PC-3 (cell line): ENCODE results near the gene OPTN. TPM values are rescaled to one million over a fixed set of nuclear protein-coding genes. Genes with fewer than 3 reads are reported as not detected.
"Not testable (repeated sequence)": the region's sequence is repeated elsewhere in the genome, so short reads cannot be mapped to it uniquely, and the experiment has no call there.

ENCODE experiments used
- ATAC-seq: fragments of 200-7000 bp; cut with Tn5 transposase; 2 replicates; pipeline ENCODE4 v1.9.1; 2020; ENCODE audit warnings: mild to moderate bottlenecking, moderate library complexity
- Bru-seq: library from RNA; stranded (reverse); fragments of 400-500 nt; gene quantifications from one replicate; lab custom pipeline; 2021; lab: Mats Ljungman, UMichigan
- BruChase-seq, 2 experiments: library from RNA; stranded (reverse); fragments of 400-500 nt; gene quantifications; one replicate each; lab custom pipeline; 2021; lab: Mats Ljungman, UMichigan
- BruUV-seq: library from RNA; stranded (reverse); fragments of 400-500 nt; replicated peaks from 2 replicates; lab custom pipeline; 2021; lab: Mats Ljungman, UMichigan
- CTCF ChIA-PET: fragments of 300-600 bp; sonication (Branson Sonifier 250); formaldehyde crosslinking; loops from one replicate; lab custom pipeline; 2022; ENCODE audit warnings: antibody characterized with exemption; lab: Charles Lee
- POLR2A ChIA-PET: fragments of 300-600 bp; sonication (Branson Sonifier 250); formaldehyde crosslinking; loops from one replicate; lab custom pipeline; 2022; ENCODE audit warnings: antibody characterized with exemption; ENCODE audit not compliant: unreplicated experiment; lab: Charles Lee
- DNase-seq: peaks from one replicate; pipeline ENCODE4 v3.0.0-alpha.2; 2015
- H2AFZ ChIP-seq: fragments of 300-600 bp; sonication (generic); 2 replicates; pipeline ENCODE4 v1.6.0; 2016; ENCODE audit warnings: antibody characterized with exemption, low read length
- H3F3A ChIP-seq: fragments of 300-600 bp; sonication (generic); one replicate; pipeline ENCODE4 v1.6.0; 2017; ENCODE audit warnings: antibody characterized with exemption, low read length, control low read depth, mild to moderate bottlenecking; ENCODE audit not compliant: unreplicated experiment
- H3K27ac ChIP-seq: fragments of 300-600 bp; sonication (generic); 2 replicates; pipeline ENCODE4 v1.5.1; 2016; ENCODE audit warnings: mild to moderate bottlenecking, low read length
- H3K27me3 ChIP-seq: fragments of 300-600 bp; sonication (generic); 2 replicates; pipeline ENCODE4 v1.6.1; 2016; ENCODE audit warnings: low read length, mixed read lengths
- H3K36me3 ChIP-seq: fragments of 300-600 bp; sonication (generic); 2 replicates; pipeline ENCODE4 v1.6.1; 2016; ENCODE audit warnings: low read depth, mixed run types, low read length, mixed read lengths
- H3K4me1 ChIP-seq: fragments of 300-600 bp; sonication (generic); 2 replicates; pipeline ENCODE4 v1.5.1; 2016; ENCODE audit warnings: low read length; ENCODE audit not compliant: insufficient read depth
- H3K4me2 ChIP-seq: fragments of 300-600 bp; sonication (generic); 2 replicates; pipeline ENCODE4 v1.6.0; 2016; ENCODE audit warnings: low read length
- H3K4me3 ChIP-seq: fragments of 300-600 bp; sonication (generic); 2 replicates; pipeline ENCODE4 v1.5.1; 2016; ENCODE audit warnings: mild to moderate bottlenecking, low read length, mixed read lengths
- H3K79me2 ChIP-seq: fragments of 300-600 bp; sonication (generic); 2 replicates; pipeline ENCODE4 v1.6.1; 2017; ENCODE audit warnings: low read length, mixed read lengths
- H3K9ac ChIP-seq: fragments of 300-600 bp; sonication (generic); 2 replicates; pipeline ENCODE4 v1.6.0; 2016; ENCODE audit warnings: mild to moderate bottlenecking, low read length
- H3K9me2 ChIP-seq: fragments of 300-600 bp; sonication (generic); replicated peaks from 2 replicates; pipeline ENCODE4 v1.6.1; 2016; ENCODE audit warnings: mixed run types, low read length, mixed read lengths
- H3K9me3 ChIP-seq: fragments of 300-600 bp; sonication (generic); 2 replicates; pipeline ENCODE4 v1.6.1; 2016; ENCODE audit warnings: low read length, mixed read lengths
- H4K20me1 ChIP-seq: fragments of 300-600 bp; sonication (generic); 2 replicates; pipeline ENCODE4 v1.6.1; 2016; ENCODE audit warnings: low read length, mixed read lengths
- CTCF ChIP-seq: fragments of 300-600 bp; sonication (generic); conservative IDR thresholded peaks from 2 replicates; pipeline ENCODE4 v1.5.1; 2017; ENCODE audit warnings: antibody characterized with exemption, low read depth, mild to moderate bottlenecking, low read length
- EZH2 ChIP-seq: fragments of 300-600 bp; sonication (generic); IDR thresholded peaks from one replicate; pipeline ENCODE4 v1.6.1; 2017; ENCODE audit warnings: antibody characterized with exemption, mild to moderate bottlenecking, low read length; ENCODE audit not compliant: unreplicated experiment
- EZH2phosphoT487 ChIP-seq: fragments of 300-600 bp; sonication (generic); IDR thresholded peaks from 2 replicates; pipeline ENCODE4 v1.6.1; 2018; ENCODE audit warnings: mild to moderate bottlenecking, antibody characterized with exemption, low read length, borderline replicate concordance
- intact Hi-C: fragments of 100-400 bp; cut with micrococcal nuclease; formaldehyde crosslinking; loops from 2 replicates; pipeline ENCODE4 v1.9.0; 2023
- long read RNA-seq: library from polyadenylated mRNA; unstranded; transcript quantifications from one replicate; pipeline ENCODE4 v2.0.0, GENCODE V29; 2021; ENCODE audit not compliant: unreplicated experiment
- total RNA-seq: library from RNA; depleted of rRNA; stranded (reverse); fragments of >200 nt; gene quantifications from 2 replicates; pipeline ENCODE4 v1.2.3, GENCODE V29; 2014; rRNA removed

OPTN gene
- total RNA-seq (7.9 and 10.1 TPM in 2 replicates), Bru-seq, nascent RNA (percentile 73 among the genes with signal in this experiment), BruChase-seq, experiment 1, labeled RNA remaining after a 6-hour chase (percentile 71 among the genes with signal in this experiment), BruChase-seq, experiment 2, labeled RNA remaining after a 2-hour chase (percentile 68 among the genes with signal in this experiment)
- long read RNA-seq, transcript OPTN-203 (16 exons, 3,521 nt), result minor isoform, 5 of 113 reads
- long read RNA-seq, transcript OPTN-205 (14 exons, 3,321 nt), result major isoform, 30 of 113 reads
- long read RNA-seq, transcript OPTN-202 (15 exons, 3,400 nt), result minor isoform, 11 of 113 reads
- long read RNA-seq, partial matches to known transcripts, result 18 of 113 reads
- long read RNA-seq, other reads (novel, unspliced or antisense), result 47 of 113 reads

GRCh38 chr10:13099666-13100348 lies at the start of gene OPTN:
Gene OPTN (plus strand): TSS chr10:13100163. CDS start chr10:13109123, 8,960 bp downstream.
- CTCF ChIA-PET, result interaction anchor here (0.6 to 1.3 kb wide), 8 partner anchors 12 to 462 kb away, joined by 3 to 5 read pairs (median 3); no protein-coding TSS in a partner anchor
- no peaks in the 10 kb centered on the region for H3K36me3 ChIP-seq
- intact Hi-C loops, result loop anchor here (1.0 kb wide), 2 partner anchors 12 to 382 kb away; no protein-coding TSS in a partner anchor

GRCh38 chr10:13051126-13051694 lies 48.8 kb upstream of the OPTN start:
- no peak overlapping the region for H3K4me2 ChIP-seq
- no peak overlapping the region for H3K4me3 ChIP-seq
- H3K4me1 ChIP-seq, result no peaks in the 10 kb centered on the region
- no peaks in the 10 kb centered on the region for H4K20me1 ChIP-seq
- H3K9ac ChIP-seq, result no peak overlapping the region
- intact Hi-C loops, result loop anchor here (10.0 kb wide), 1 partner anchor 136 kb away; no protein-coding TSS in a partner anchor
- BruUV-seq, result no TSS peak
- no peak overlapping the region for H3K27ac ChIP-seq
- no peaks in the 10 kb centered on the region for H3K9me2 ChIP-seq
- no peaks in the 10 kb centered on the region for H3K9me3 ChIP-seq
- no peak overlapping the region for H2AFZ ChIP-seq
- no peaks in the 10 kb centered on the region for H3K36me3 ChIP-seq
- TF ChIP-seq CTCF (no peak), EZH2phosphoT487 (no peak), EZH2 (no peak)
- ATAC-seq (no peak), DNase-seq (no peak)
- H3K27me3 ChIP-seq, result no peaks in the 10 kb centered on the region
- ChIA-PET POLR2A (no interaction called here), CTCF (no interaction called here)
- H3F3A ChIP-seq, result no peaks in the 10 kb centered on the region
- no peaks in the 10 kb centered on the region for H3K79me2 ChIP-seq

More at GRCh38 chr10:13099666-13100348, at the start of gene OPTN:
- peak within 1 kb of the TSS; percentile 98 for H3K4me2 ChIP-seq
- peak; percentile 59 for DNase-seq
- no peaks in the 10 kb centered on the region for H3F3A ChIP-seq
- H3K9me3 ChIP-seq, result no peaks in the 10 kb centered on the region
- H3K27me3 ChIP-seq, result no peaks in the 10 kb centered on the region
- no peak for TF ChIP-seq EZH2
- TF ChIP-seq CTCF, result peak; percentile 75
- H3K4me1 ChIP-seq, result no peaks in the 10 kb centered on the region
- H3K27ac ChIP-seq, result peak within 1 kb of the TSS; percentile 44
- ATAC-seq, result peak; percentile 76
- no peaks in the 10 kb centered on the region for H4K20me1 ChIP-seq
- POLR2A ChIA-PET, result no interaction called here
- peaks cover 17% of the 10 kb centered on the region; the same call in 1 of the 2 replicates for H3K79me2 ChIP-seq
- no TSS peak for BruUV-seq
- peak within 1 kb of the TSS; percentile 74 for H2AFZ ChIP-seq
- peak within 1 kb of the TSS; percentile 84 for H3K9ac ChIP-seq
- peak within 1 kb of the TSS; percentile 91 for H3K4me3 ChIP-seq
- no peaks in the 10 kb centered on the region for H3K9me2 ChIP-seq

GRCh38 chr10:13053208-13053607 lies 46.8 kb upstream of the OPTN start:
- H4K20me1 ChIP-seq, ATAC-seq, H3K4me2 ChIP-seq, H3K27ac ChIP-seq, H2AFZ ChIP-seq, H3K4me1 ChIP-seq, H3K9me2 ChIP-seq, H3K4me3 ChIP-seq, BruUV-seq, H3K27me3 ChIP-seq, H3F3A ChIP-seq, CTCF ChIA-PET, POLR2A ChIA-PET, H3K9ac ChIP-seq, H3K9me3 ChIP-seq, DNase-seq, H3K36me3 ChIP-seq, H3K79me2 ChIP-seq: not testable (repeated sequence)
- intact Hi-C loops, result loop anchor here (10.0 kb wide), 1 partner anchor 138 kb away; no protein-coding TSS in a partner anchor
